GM18526 (cell line): Measurements from ENCODE around the gene CYP11A1.

Experiments
- POLR2A ChIP-seq: IDR thresholded peaks from 3 replicates; pipeline ENCODE4 v1.6.1; 2011; ENCODE audit not compliant: insufficient read length; ENCODE audit errors: extremely low read depth

The CYP11A1 gene

DNA sequence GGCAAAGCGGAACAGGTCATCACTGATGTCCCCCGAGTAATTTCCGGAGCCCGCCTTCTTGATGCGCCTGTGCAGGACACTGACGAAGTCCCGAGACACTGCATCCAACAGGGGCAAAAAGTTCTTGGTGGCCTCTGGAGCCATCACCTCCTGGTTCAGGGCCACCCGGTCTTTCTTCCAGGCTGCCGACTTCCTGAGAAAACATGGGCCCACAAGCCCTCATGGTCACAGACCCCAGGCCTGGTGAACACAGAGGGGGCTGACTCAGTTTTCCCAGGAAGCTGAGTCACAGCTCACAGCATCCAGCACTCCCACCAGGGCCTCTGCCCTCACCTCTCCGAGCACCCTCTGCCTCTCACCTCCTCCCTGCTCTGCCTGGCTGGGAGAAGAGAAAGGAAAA lies 22.4 kb downstream of the CYP11A1 start:
- TF ChIP-seq POLR2A, result no peak

DNA sequence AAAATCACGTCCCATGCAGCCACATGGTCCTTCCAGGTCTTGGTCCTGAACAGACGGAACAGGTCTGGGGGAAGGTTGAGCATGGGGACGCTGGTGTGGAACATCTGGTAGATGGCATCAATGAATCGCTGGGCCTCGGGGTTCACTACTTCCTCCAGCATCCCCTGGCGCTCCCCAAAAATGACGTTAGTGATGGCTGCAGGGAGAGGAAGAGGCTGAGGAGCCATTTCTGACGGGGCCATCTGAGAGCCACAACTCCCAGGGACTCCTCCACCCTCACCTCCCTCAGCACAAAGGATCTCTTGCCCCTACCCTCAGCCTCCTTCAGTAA lies 23.7 kb downstream of the CYP11A1 start:
- TF ChIP-seq POLR2A, result no peak

DNA sequence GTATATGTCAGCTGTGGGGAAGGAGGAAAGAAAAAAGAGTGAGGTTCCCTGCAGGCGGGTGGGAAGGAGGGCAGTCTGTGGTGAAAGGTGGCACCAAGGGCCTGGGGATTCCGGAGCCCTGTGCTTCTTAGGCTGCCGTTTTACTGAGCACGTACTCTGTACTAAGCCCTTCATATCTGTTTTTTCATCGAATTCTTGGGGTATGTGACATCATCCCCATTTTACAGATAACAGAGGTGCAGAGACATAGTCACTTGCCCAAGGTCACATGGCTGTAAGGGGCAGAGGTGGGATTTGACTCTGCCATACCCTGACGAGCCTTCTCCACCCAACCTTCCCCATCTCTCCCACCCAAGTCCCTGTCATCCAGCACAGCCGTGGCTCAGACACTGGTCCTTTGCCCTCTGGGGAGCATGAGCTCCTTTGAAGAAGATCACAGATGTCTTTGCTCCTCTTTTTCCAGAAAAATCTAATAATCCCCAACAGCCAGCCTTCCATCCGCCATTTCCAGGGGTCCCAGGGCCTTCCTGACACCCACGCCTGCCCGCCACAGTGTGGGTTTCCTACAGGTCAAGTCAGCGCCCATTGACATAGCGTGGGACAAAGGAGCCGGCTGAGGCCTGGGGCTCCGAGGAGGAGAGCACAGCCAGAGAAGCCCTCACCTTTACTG lies 24.2 kb downstream of the CYP11A1 start:
- no peak for TF ChIP-seq POLR2A

DNA sequence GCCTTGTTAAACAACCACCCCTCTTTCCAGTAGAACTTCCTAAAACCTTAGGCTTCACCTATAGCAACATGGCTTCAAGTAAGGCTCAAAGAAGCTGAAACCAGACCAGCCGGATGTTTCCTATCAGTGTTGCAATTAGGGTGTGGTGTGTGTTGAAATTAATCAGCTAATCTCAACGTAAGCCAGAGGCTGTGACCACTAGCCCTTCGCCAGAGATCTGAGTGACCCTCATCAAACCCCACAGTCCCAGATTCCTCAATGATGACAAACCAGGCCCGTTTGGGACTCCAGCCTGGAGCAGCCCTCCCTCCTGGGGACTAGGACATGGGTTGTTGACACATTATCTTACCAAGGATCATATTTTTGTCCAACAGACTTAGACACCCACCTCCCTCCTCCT lies 27.3 kb downstream of the CYP11A1 start:
- TF ChIP-seq POLR2A, result no peak

DNA sequence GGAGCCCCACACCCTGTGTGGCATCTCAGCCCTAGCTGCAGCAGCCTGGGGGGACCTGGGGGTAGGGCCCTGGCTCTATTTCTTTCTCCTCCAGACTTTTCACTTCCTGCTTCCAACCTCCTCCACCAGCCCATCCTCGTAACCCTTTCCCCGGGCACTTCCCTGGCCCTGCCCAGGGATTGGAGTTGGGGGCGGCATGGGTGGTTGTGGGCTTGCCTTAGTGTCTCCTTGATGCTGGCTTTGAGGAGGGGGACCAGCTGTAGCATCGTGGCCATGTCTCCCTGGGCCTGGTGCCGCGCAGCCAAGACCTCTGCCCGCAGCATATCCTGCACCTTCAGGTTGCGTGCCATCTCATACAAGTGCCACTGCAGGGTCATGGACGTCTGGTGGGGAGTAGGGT lies 28.1 kb downstream of the CYP11A1 start:
- no peak for TF ChIP-seq POLR2A

DNA sequence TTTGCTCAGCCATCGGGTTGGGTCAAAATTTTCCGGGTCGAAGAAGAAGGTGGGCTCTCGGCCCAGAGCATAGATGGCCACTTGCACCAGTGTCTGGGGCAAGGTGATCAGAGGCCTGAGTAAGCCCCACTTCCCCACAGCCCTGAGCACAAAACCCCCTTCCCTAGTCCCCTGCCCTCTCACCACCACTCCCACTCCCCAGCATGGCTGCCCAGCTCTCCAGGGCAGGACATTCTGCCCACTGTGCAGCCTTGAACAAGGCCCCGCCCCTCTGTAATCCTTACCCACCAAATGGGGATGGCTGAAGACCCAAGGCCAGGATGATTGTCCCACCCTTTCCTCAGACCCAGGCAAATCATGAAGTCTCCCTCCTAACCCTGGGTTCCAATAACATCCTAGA lies 28.8 kb downstream of the CYP11A1 start:
- no peak for TF ChIP-seq POLR2A

DNA sequence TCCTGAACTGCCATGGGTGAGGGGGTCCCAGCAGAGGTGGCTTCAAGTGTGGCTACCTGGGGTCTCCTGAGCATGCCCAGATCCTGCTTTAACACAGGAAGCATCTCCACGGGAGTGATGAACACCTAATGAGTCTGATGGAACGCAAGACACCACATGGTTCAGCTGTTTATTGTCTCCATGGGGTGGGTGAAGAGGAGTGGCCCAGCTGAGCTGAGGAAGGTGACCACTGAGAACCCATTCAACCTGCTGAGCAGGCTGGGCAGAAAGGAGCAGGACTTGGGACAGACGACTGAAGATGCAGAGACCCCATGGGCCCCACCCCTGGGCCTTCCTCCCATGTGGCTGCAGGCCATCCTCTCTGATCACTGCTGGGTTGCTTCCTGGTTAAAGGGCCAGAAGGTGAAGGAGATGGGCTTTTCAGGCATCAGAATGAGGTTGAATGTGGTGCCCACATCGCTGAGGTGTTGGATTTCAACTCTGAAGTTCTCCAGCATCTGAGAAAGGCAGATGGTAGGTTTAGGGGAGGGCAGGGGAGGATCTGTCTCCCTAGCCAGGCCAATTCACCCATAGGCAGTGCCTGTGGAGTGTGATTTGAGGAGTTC lies 29.7 kb downstream of the CYP11A1 start:
- TF ChIP-seq POLR2A, result no peak

DNA sequence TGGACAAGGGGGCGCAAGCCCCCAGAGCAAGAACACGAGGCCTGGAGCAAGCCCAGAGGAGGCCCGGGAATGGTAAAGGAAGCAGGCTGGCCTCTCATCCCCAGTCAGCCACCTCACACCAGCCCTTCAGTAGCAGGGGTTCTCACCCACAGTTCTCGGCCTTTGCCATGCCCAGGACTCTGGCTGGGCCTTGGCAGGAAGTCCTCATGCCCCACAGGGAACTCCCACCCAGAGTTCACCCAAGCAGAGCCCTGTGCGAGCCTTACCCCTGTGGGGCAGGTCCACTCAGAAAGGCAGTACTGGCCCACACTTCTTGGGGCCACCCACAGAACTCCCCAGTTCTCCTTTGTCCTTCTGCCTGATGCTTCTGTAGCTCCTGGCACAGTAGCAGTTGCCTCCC lies 30.3 kb downstream of the CYP11A1 start:
- no peak for TF ChIP-seq POLR2A

DNA sequence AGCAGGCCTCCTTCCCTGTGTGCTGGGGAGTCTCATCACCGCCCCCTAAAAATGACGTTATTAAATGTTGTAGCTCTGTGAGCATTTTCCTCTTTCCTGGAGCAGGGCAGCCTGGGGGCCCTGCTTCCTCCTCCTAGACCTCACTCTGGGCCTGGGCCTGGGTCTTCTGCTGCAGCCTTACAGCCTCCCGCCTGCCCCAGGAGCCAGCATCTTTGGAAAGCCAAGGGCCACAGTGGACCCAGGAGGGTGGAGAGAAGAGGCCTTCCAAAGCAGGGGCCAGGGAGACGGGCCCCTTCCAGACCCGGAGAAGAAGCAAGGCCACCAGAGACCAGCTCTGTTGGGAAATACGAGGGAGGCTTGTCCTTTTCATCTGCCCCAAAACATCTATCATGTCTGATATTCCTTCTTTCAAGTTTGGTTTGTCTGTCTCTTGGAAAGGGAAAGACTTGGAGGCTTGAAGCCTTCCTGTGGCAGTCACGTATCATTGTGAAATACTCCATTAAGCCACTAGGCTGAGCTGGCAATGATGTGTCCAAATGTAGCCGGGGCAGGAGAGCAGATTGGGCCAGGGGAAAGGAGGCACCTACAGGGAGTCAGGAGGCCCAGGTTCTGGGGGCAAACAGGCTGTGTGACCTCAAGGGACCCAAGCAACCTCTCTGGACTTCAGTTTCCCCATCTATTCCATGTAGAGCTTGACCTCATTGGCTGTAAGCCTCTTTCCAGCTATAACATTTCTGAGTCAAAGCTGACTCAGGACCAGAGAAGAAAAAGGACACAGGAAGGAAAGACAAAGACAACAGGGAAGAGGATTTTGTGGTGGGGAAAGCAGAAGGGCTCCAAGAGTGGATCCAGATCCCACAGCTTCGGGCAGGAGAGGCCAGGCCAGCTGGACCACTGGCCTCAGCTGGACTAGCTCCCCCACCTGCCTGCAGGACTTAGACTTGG lies 31.1 kb downstream of the CYP11A1 start:
- no peak for TF ChIP-seq POLR2A

DNA sequence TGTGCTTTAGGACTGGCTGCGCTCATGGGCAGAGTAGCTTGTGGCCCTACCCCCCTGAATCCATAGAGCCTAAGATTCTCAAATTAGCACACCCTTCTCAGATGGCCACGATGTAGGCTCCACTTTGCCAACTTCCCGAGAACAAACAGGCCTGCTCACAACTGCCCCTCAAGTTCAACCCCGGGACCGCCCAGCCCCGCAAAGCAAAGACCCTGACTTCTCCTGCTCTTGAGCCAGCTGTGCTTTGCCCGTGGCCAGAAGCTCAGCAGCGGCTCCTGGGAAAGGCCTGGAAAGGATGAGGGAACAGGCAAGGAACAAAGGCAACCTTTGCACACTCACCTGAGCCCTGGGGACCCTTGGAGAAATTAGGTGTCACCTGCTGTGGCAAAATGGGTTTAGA lies 32.0 kb downstream of the CYP11A1 start:
- no peak for TF ChIP-seq POLR2A

DNA sequence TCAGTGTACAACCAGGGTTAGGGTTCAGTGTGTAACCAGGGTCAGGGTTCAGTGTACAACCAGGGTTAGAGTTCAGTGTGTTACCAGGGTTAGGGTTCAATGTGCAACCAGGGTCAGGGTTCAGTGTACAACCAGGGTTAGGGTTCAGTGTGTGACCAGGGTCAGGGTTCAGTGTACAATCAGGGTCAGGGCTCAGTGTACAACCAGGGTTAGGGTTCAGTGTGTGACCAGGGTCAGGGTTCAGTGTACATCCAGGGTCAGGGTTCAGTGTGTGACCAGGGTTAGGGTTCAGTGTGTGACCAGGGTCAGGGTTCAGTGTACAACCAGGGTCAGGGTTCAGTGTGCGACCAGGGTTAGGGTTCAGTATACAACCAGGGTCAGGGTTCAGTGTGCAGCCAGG lies 33.3 kb downstream of the CYP11A1 start:
- TF ChIP-seq POLR2A, result no peak

DNA sequence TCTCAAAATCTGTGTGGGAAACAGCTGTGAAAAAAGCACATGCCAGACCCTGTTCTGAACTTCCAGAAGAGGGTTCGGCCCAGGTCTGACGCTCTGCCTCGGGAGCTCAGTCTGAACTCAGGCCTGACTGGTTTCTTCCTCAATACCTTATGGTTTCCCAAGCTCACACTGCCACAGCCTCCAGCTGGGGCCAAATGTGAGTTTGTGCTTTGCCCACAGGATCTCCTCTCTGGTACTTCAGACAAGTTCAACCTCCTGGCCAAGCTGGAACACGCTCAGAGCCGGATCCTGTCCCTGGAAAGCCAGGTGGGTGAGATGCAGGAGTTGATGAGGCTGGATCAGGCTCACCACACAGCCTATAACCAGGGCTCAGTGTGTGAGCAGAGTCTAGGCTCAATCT lies 33.8 kb downstream of the CYP11A1 start:
- no peak for TF ChIP-seq POLR2A

DNA sequence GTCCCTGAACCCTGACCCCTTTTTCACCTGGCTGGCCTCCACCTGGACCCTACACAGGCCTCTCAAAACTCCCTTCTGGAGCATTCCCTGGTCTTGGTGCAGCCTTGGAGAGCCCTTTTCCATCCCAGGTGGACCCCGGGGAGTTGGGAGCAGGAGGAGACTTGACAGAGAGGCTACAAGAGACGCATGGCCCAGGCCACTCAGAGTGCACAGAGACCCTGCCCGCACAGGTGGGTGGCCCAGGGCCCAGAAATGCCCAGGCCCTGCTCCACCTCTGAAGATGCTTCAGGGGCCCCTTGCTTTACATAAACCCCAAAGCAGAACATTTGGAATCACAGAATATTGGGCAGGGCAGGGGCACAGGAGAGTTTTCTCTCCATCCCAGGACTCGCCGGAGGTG lies 34.4 kb downstream of the CYP11A1 start:
- TF ChIP-seq POLR2A, result no peak

DNA sequence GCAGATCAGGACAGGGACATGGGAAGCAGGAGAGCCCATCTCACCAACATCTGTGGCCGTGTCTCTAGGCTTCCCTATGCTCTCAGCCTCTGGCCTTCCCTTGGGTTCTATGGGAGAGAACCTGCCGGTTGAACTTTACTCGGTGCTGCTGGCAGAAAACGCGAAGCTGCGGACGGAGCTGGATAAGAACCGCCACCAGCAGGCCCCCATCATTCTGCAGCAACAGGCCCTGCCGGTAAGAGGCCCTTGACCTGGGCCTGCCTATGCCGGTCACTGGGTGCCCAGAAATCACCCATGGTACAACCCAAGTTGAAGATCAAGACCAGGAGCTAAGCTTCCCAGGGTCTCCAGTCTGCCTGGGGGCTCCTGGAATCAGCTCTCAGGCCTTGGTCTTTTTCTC lies 34.8 kb downstream of the CYP11A1 start:
- no peak for TF ChIP-seq POLR2A

DNA sequence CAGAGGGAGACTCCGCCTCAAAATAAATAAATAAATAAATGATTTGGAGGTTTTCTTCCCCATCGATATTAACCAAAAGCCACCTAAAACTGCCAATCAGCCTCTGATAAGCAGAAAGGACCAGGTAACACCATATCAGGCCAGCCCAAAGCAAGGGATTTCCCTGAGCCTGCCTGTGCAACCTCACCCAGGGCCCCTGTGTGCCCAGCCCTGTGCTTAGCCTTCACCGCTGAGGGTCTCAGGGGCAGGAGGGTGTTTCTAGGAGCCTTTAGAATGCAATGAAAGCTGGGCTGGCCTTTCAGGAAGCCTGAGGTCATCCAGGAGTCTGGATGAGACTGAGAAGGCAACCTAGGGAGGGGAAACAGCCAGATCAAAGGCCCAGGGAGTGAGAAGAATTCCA lies 35.4 kb downstream of the CYP11A1 start:
- no peak for TF ChIP-seq POLR2A

DNA sequence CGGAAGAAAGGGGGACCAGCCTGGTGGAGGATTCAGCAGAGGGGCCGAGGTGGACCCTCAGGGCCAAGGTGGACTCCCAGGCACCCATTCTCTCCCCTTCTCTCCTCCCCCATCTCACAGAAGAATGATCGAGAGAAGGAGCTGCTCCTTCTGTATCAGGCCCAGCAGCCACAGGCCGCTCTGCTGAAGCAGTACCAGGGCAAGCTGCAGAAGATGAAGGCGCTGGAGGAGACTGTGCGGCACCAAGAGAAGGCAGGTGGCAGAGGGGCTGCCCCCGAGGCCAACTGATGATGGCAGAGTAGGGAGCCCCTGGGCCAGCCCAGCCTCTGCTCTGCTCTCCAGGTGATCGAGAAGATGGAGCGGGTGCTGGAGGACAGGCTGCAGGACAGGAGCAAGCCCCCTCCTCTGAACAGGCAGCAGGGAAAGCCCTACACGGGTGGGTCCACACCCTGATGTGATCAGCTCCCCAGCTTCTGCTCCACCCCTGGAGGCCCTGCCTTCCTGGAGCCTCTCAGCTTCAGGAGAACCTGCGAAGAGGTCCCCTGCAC lies 36.5 kb downstream of the CYP11A1 start:
- TF ChIP-seq POLR2A, result no peak

DNA sequence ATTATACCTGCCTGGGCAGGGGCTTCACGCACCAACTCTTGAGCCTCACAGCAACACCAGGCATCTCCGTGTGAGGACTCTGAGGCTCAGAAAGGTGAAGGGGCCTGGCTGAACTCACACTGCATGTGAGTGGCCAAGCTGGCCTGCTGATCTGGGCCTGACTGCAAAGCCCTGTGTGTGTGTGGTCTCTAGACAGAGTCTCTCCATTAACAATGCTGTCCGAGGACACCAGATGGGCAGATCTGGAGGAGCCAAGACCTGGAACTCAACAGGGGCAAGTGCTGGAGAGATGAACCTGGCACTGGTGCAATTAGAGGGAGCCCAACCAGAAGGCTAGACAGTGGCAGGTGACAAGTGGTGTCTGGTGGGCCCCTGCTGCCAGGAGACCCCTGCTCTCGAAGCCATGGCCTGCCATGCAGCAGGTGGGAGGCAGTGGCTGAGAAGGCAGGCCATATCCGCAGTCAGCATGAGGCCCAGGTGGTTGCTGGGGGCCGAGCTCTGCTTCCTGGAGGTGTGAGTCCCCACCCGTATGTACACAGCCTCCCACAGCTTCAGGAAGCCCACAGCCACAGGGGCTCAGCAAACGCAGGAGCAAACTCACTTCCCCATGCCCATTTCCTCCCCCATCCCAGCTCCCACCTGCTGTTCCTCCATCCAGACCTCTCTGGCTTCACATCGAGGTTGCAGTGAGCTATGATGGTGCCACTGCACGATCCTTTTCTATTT lies 39.0 kb downstream of the CYP11A1 start:
- no peak for TF ChIP-seq POLR2A
